IPS-20b (cell line): ENCODE measurements around the gene INTS2.
"Not testable (repeated sequence)": the region's sequence is repeated elsewhere in the genome, so short reads cannot be mapped to it uniquely, and the experiment has no call there.

ENCODE experiments used
- H3K27ac ChIP-seq: one replicate; pipeline ENCODE4 v1.5.1; 2013; ENCODE audit warnings: low read length
- H3K27me3 ChIP-seq: 2 replicates; pipeline ENCODE4 v1.6.1; 2013; ENCODE audit warnings: mild to moderate bottlenecking, low read length, inconsistent platforms; ENCODE audit not compliant: insufficient read depth
- H3K36me3 ChIP-seq: 2 replicates; pipeline ENCODE4 v1.6.1; 2013; ENCODE audit warnings: low read depth, mild to moderate bottlenecking, inconsistent platforms, low read length, moderate library complexity; ENCODE audit not compliant: insufficient read depth
- H3K4me1 ChIP-seq: 2 replicates; pipeline ENCODE4 v1.6.1; 2013; ENCODE audit warnings: mild to moderate bottlenecking, control low read depth, inconsistent platforms, low read length, moderate library complexity; ENCODE audit not compliant: insufficient read depth
- H3K4me3 ChIP-seq: 2 replicates; pipeline ENCODE4 v1.5.1; 2013; ENCODE audit warnings: mild to moderate bottlenecking, low read length, inconsistent platforms
- H3K9ac ChIP-seq: 2 replicates; pipeline ENCODE4 v1.6.1; 2013; ENCODE audit warnings: low read depth, mild to moderate bottlenecking, inconsistent platforms, low read length, moderate library complexity
- H3K9me3 ChIP-seq: 2 replicates; pipeline ENCODE4 v1.6.1; 2013; ENCODE audit warnings: mild to moderate bottlenecking, low read depth, low read length, inconsistent platforms; ENCODE audit not compliant: insufficient read depth

INTS2 gene

GRCh38 chr17:61942085-61942484 is 14.3 kb upstream of the INTS2 start:
- Histone ChIP-seq H3K4me1 (no peaks in the 10 kb centered on the region), H3K27me3 (no peaks in the 10 kb centered on the region), H3K36me3 (peaks cover 43% of the 10 kb centered on the region), H3K4me3 (no peak overlapping the region), H3K9ac (no peak overlapping the region), H3K27ac (no peak overlapping the region), H3K9me3 (no peaks in the 10 kb centered on the region)

GRCh38 chr17:61928101-61928436 is 287 bp upstream of the INTS2 start:
- Histone ChIP-seq H3K27me3 (no peaks in the 10 kb centered on the region), H3K9me3 (no peaks in the 10 kb centered on the region), H3K4me1 (no peaks in the 10 kb centered on the region; the same call in 1 of the 2 replicates), H3K4me3 (peak overlapping the region; percentile 78), H3K9ac (peak overlapping the region; percentile 93; the same call in 1 of the 2 replicates), H3K27ac (peak overlapping the region; percentile 52), H3K36me3 (peaks cover 12% of the 10 kb centered on the region; the same call in 1 of the 2 replicates)

- H3K4me1 ChIP-seq: no peaks in the 10 kb centered on the region; the same call in 1 of the 2 replicates
- H3K4me3 ChIP-seq: peak overlapping the region; percentile 78
- H3K9ac ChIP-seq: peak overlapping the region; percentile 93
- no peaks in the 10 kb centered on the region for H3K9me3 ChIP-seq
- H3K36me3 ChIP-seq: peaks cover 15% of the 10 kb centered on the region
- peak overlapping the region; percentile 52 for H3K27ac ChIP-seq
- no peaks in the 10 kb centered on the region for H3K27me3 ChIP-seq
Observed at GRCh38 chr17:61926826-61927207, 965 bp downstream of the INTS2 start.

GRCh38 chr17:61915162-61915561 is 12.6 kb downstream of the INTS2 start:
- H3K4me3 ChIP-seq, H3K9me3 ChIP-seq, H3K27ac ChIP-seq, H3K9ac ChIP-seq, H3K4me1 ChIP-seq, H3K27me3 ChIP-seq: not testable (repeated sequence)
- H3K36me3 ChIP-seq: peaks cover 50% of the 10 kb centered on the region

GRCh38 chr17:61908292-61909037 is 19.3 kb downstream of the INTS2 start:
- H3K4me3 ChIP-seq: no peak overlapping the region
- no peak overlapping the region for H3K9ac ChIP-seq
- no peaks in the 10 kb centered on the region for H3K27me3 ChIP-seq
- H3K27ac ChIP-seq: no peak overlapping the region
- no peaks in the 10 kb centered on the region for H3K9me3 ChIP-seq
- no peaks in the 10 kb centered on the region for H3K4me1 ChIP-seq
- H3K36me3 ChIP-seq: peaks cover 63% of the 10 kb centered on the region

GRCh38 chr17:61907361-61907760 is 20.4 kb downstream of the INTS2 start:
- H3K4me3 ChIP-seq: no peak overlapping the region
- H3K9ac ChIP-seq: no peak overlapping the region
- no peaks in the 10 kb centered on the region for H3K4me1 ChIP-seq
- H3K36me3 ChIP-seq: peaks cover 70% of the 10 kb centered on the region
- H3K27me3 ChIP-seq: no peaks in the 10 kb centered on the region
- no peaks in the 10 kb centered on the region for H3K9me3 ChIP-seq
- no peak overlapping the region for H3K27ac ChIP-seq

- Histone ChIP-seq H3K27ac (no peak overlapping the region), H3K36me3 (peaks cover 61% of the 10 kb centered on the region), H3K9ac (no peak overlapping the region)
Observed at GRCh38 chr17:61904094-61904710, 23.6 kb downstream of the INTS2 start.

GRCh38 chr17:61903251-61903650 is 24.5 kb downstream of the INTS2 start:
- no peak overlapping the region for H3K9ac ChIP-seq
- no peak overlapping the region for H3K27ac ChIP-seq
- peaks cover 70% of the 10 kb centered on the region for H3K36me3 ChIP-seq
- H3K4me3 ChIP-seq: no peak overlapping the region
- H3K27me3 ChIP-seq: no peaks in the 10 kb centered on the region
- H3K9me3 ChIP-seq: no peaks in the 10 kb centered on the region
- no peaks in the 10 kb centered on the region for H3K4me1 ChIP-seq

More at GRCh38 chr17:61904094-61904710, 23.6 kb downstream of the INTS2 start:
- Histone ChIP-seq H3K4me1 (no peaks in the 10 kb centered on the region), H3K4me3 (no peak overlapping the region), H3K9me3 (no peaks in the 10 kb centered on the region), H3K27me3 (no peaks in the 10 kb centered on the region)

GRCh38 chr17:61897548-61898180 is 30.1 kb downstream of the INTS2 start:
- Histone ChIP-seq H3K36me3 (peaks cover 59% of the 10 kb centered on the region), H3K27me3 (no peaks in the 10 kb centered on the region), H3K4me3 (no peak overlapping the region), H3K9me3 (no peaks in the 10 kb centered on the region), H3K4me1 (peaks cover 4% of the 10 kb centered on the region; the same call in 1 of the 2 replicates), H3K27ac (no peak overlapping the region), H3K9ac (no peak overlapping the region)

- Histone ChIP-seq H3K27ac (no peak overlapping the region), H3K9me3 (no peaks in the 10 kb centered on the region), H3K27me3 (no peaks in the 10 kb centered on the region), H3K36me3 (peaks cover 52% of the 10 kb centered on the region), H3K9ac (no peak overlapping the region), H3K4me3 (no peak overlapping the region), H3K4me1 (peaks cover 4% of the 10 kb centered on the region; the same call in 1 of the 2 replicates)
Observed at GRCh38 chr17:61895391-61895790, 32.4 kb downstream of the INTS2 start.

- H3K36me3 ChIP-seq: peaks cover 54% of the 10 kb centered on the region
- H3K27ac ChIP-seq, H3K4me1 ChIP-seq, H3K27me3 ChIP-seq, H3K4me3 ChIP-seq, H3K9me3 ChIP-seq, H3K9ac ChIP-seq: not testable (repeated sequence)
Observed at GRCh38 chr17:61894310-61894709, 33.5 kb downstream of the INTS2 start.

GRCh38 chr17:61887733-61888132 is 40.0 kb downstream of the INTS2 start:
- H3K4me1 ChIP-seq, H3K27me3 ChIP-seq: not testable (repeated sequence)
- H3K36me3 ChIP-seq: peaks cover 63% of the 10 kb centered on the region

More at GRCh38 chr17:61887733-61888132, 40.0 kb downstream of the INTS2 start:
- not testable (repeated sequence) for H3K27ac ChIP-seq, H3K4me3 ChIP-seq, H3K9me3 ChIP-seq, H3K9ac ChIP-seq
